CD4-positive, alpha-beta T cell treated with Interleukin-2 at 100 ng/mL for 4 hours (primary cell): ENCODE data around the gene HSDL1.
"Not testable (repeated sequence)": the region's sequence is repeated elsewhere in the genome, so short reads cannot be mapped to it uniquely, and the experiment has no call there.

Experiments
- DNase-seq: peaks from one replicate; pipeline ENCODE4 v3.0.0-alpha.2; 2020; ENCODE audit warnings: low spot score

Gene HSDL1

DNA sequence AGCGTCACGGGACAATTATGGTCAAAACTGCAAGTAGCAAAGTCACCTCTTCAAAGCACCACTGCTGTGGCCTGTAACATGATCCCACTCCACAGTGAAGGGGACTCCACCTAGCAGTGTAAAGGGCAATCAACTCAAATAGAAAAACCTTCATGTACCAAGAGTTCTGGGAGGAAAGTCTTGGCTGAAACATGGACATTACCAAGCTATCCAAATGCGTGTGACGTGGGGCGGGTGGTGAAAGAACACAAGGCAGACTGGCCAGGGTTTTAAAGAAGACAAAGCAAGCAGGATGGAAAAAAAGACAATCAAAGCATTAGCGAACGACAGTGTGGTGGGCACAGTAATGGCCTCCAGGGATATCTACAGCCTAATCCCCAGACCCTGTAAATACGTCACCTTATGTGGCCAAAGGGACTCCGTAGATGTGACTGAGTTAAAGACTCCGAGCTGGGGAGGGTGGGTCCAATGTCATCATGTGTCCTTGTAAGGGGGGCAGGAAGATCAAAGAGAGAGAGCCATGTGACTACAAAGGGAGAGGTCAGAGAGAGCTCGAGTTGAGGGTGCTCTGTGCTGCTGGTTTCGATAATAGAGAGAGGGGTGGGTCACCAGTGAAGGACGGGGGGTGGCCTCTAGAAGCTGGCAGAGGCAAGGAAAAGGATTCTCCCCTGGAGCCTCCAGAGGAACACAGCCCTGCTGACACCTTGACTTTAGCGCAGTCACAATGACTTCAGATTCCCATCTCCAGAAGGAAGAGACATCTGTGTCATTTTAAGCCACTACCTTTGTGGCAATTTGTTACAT lies 6.0 kb downstream of the HSDL1 start:
- DNase-seq = no peak

- DNase-seq = no peak
These were observed 6.5 kb downstream of the HSDL1 start for GRCh38 chr16:84138500-84138823.

DNA sequence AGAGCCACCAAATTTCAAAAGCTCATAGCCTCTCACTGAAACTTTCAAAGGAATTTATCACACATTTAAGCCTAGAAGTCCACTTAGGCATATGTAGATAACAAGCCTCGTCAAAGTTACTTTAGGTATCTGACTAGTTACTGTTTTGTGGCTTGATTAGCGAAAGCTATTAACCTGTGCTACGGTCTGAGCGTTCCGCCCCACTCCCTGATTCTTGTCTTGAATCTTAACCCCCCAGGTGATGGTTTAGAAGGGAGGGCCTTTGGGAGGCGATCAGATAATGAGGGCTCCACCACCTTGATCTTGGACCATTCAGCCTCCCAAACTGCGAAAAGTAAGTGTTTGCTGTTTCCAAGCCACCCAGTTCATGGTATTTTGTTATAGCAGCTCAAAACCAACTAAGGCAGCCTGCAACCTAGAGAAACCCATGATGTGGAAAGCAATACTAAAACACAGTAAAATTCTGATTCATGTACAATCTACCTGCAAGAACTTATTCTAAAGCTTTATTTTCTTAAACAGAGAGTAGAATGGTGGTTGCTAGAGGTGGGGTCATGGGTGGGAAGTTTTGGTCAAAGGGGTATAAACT lies 7.1 kb downstream of the HSDL1 start:
- no peak for DNase-seq

DNA sequence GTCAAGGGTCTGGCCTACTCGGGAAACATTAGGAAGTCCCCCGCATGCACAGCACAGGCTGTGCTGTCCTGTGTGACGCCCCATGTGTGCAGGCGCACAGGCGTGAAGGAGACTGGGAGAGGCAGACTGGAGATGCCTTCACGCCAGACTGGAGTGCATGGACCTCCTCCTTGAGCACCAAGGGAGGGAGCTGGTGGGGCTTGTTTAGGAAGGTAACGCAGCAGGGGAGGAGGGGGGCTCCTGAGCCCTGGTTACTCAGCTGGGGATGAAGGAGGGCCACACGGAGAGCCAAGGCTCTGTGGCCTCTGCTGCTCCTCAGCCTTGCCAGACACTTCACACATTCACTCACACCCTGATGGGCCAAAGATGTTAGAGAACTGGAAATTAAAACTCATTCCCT lies 7.7 kb downstream of the HSDL1 start:
- DNase-seq = no peak

DNA sequence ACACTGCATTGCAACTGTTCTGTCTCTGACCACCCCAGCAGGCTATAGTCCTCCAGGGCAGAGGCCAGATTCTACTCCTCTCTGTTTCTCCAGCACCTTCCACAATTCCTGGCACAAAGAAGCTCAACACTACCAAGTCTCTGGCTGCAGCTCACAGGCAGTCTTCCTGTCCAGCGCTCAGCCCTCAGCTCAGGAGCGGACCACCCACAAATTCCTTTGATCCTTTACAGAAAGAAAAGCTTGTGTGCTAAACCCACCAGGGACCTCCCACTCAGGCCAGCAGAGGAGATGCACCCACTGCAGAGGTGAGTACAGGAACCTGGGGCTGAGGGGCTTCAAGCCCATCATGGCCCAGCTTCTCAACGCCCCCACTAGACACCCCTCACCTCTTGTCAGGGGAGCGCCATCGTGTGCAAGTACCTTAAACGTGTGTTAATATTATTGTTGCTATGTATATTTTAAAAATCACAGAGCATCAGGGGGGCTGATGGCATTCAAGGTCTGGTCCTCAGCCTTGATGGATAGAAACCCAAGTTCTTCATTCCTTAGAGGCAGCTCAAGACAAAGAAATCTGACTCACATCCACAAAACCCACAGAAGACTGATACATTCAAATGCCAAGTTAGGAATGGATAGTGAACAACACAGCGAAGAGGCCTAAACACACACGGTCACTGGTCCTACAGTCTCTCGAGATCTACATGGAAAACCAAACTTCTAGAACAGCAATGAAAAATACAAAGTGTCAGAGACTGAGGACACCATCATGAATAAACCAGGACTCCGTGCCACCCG lies 8.4 kb downstream of the HSDL1 start:
- DNase-seq = no peak

DNA sequence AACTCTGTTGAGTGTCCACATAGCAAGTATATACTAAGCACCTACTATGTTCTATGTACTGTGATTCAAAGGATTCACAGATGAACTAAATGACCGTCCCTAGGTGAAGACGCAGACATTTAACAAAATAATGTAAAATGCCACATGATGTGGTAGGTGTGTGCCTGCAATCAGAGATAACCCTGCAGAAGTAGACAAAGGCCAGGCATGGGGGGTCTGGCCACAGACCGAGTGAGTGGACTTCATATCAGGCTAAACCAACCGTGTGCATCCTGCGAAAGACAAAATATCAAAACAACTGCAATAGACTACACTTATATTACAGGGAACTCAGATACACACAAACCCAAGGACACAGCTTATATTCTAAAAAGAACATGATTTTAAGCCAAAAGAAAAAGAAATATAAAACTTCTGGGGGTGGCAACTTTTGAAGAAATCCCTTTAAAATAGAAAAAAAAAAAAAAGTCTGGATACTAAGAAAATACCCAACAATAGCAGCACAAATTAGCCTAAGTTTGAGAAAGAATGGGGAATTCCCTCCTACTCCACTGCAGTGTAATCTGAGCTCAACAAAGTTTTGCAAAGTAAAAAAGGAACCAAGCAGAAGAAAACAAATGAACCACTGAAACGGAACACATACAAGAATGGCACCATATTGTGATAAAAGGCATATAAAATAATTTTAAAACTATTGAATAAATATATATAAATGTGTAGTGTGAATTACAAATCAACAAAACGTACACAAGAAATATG lies 12.3 kb downstream of the HSDL1 start:
- no peak for DNase-seq

GRCh38 chr16:84131117-84131516 lies 13.9 kb downstream of the HSDL1 start:
- DNase-seq = no peak

DNA sequence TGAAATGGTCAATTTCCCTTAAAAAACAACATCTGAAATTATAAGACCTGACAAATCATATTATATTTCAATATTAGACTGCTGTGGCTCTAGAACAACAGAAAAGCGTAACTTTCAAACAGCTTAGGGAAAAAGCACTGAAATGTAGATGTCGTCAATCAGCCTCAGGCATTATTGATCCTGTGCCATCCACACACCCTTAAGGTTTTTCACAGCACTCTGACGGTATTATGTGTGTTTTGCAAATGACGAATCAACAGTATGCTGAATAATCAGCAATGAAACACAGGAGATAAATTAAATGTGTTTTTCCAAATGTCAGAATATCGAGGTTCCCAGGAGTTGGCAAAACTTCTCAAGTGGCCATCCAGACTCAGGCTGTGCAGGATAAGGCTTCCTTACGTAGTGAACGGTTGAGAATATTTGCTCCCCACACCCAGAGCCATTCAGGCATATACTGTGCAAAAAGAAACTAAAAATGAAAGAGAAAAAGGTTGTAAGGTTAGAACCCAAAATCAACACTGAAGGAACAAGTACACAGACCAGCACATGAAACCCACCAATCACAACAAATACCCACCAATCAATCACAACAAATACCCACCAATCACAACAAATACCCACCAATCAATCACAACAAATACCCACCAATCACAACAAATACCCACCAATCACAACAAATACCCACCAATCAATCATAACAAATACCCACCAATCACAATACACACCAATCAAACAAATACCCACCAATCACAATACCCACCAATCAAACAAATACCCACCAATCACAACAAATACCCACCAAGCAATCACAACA lies 20.5 kb downstream of the HSDL1 start:
- no peak for DNase-seq

GRCh38 chr16:84121007-84121406 lies 24.0 kb downstream of the HSDL1 start:
- DNase-seq = no peak

GRCh38 chr16:84120023-84120422 lies 25.0 kb downstream of the HSDL1 start:
- DNase-seq = no peak

- DNase-seq = no peak
These were observed 25.6 kb downstream of the HSDL1 start for GRCh38 chr16:84119368-84119767.

DNA sequence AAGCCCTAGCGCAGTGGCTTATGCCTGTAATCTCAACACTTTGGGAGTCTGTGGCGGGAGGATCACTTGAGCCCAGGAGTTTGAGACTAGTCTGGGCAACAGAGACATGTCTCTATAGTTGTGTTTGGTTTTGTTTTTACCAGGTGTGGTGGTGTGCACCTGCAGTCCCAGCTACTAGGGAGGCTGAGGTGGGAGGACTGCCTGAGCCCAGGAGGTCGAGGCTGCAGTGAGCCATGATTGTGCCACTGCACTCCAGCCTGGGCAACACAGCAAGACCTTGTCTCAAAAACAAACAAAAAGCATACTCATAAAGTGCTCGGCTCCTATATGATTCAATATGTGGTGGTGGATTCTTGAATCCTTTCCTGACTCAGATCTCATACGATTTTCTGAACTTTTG lies 26.7 kb downstream of the HSDL1 start:
- DNase-seq = not testable (repeated sequence)

GRCh38 chr16:84117494-84117843 lies 27.5 kb downstream of the HSDL1 start:
- peak; percentile 32 for DNase-seq

- peak; percentile 97 for DNase-seq
These were observed 28.1 kb downstream of the HSDL1 start, which contains the start of gene MBTPS1 for GRCh38 chr16:84116720-84117493. TSS of gene MBTPS1 (minus strand) at chr16:84116942. CDS start at chr16:84101783, 15,159 bp downstream.

GRCh38 chr16:84115919-84116719 lies 28.9 kb downstream of the HSDL1 start:
- DNase-seq = peak; percentile 60

DNA sequence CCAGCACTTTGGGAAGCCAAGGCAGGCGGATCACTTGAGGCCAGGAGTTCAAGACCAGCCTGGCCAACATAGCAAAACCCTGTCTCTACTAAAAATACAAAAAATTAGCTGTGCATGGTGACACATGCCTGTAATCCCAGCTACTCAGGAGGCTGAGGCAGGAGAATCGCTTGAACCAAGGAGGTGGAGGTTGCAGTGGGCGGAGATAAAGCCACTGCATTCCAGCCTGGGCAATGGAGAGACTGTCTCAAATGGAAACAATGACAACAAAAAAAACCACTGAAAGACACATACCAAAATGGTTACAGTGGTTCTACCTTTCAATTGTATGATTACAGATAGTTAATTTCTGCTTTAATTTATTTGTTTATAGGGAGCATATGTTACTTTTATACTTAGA lies 33.0 kb downstream of the HSDL1 start:
- not testable (repeated sequence) for DNase-seq

DNA sequence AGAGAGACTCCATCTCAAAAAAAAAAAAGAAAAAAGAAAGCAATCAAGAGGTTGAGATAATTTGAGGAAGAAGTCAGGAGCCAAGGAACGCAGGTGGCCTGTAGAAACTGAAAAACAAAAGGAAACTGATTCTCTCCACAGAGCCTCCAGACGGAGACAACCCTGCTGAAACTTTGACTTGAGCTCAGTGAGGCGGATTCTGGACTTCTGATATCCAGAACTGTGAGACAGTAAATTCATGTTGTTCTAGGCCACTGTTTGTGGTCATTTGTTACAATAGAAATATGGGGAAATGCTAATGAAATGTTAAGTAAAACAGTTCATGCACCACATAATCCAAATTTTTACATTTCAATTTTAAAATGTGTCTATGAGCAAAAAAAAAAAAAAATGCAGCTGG lies 33.5 kb downstream of the HSDL1 start:
- DNase-seq = no peak

DNA sequence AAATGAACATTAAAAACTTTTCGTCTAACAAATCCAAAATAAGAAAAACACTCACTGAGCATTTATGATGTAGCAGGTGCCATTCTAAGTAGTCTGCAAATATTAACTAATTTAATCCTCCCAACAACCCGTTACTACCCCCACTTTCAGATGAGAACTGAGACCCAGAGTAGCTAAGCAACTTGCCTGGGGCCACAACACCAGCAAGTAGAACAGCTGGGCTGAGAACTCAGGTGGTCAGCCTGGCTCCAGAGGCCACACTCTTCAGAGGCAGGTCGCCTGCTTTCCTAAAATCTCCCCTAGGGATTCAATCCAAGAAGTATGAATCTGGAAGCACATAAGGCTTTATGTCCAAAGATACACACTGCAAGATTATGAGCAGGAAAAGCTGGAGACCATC lies 34.5 kb downstream of the HSDL1 start:
- no peak for DNase-seq

DNA sequence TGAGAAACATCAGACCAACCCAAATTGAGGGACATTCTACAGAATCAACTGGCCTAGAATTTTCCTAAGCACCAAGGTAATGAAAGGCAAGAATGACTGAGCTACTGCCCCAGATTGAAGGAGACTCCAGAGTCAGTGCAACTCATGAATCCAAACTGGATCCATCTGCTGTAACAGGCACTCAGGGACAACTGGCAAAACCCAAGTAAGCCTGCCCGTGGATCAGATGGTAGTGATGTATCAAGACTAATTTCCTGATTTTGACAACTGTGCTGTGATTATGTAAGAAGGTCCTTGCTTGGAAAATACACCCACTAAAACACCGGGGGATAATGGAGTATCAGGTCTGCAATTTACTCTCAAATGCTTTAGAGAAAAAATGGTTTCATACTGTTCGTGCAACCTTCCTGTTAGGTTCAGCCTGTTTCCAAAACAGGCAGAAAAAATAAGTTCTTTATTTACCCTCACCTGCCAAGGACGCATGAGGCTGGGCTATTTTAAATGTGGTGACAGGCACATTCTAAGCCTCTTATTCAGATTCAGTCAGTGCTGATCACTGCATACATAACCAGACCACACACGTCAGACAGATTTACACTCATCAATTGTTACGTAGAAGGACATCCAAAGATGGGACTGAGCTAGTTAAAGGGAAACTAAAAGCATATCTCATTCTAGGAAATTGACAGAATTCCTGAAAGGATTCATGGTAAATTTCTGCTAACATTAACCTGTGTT lies 35.2 kb downstream of the HSDL1 start:
- DNase-seq = no peak
